HEK293 (cell line): ENCODE measurements around the gene DNMT3A.
A peak's percentile ranks its signal among the peaks of the same experiment; 100 is the strongest.

Experiments used
- CTCF ChIA-PET: fragments of 350-600 bp; formaldehyde crosslinking; extraction: SDS; loops from one replicate; lab custom pipeline; 2021; ENCODE audit warnings: antibody characterized with exemption; lab: Yijun Ruan, JAX
- POLR2A ChIA-PET: fragments of 300-600 bp; formaldehyde crosslinking; extraction: SDS; loops from one replicate; lab custom pipeline; 2020; ENCODE audit warnings: antibody characterized with exemption, inconsistent platforms; lab: Yijun Ruan, JAX
- H3K27ac ChIP-seq: fragments of 200-500 bp; sonication (Bioruptor generic); 2 replicates; pipeline ENCODE4 v1.5.1; 2014; ENCODE audit warnings: low read depth, low read length, control low read depth, inconsistent platforms; ENCODE audit errors: extremely low read depth
- H3K36me3 ChIP-seq, 2 experiments: fragments of 200-500 bp in 1 of 2; sonication (Bioruptor generic) in 1 of 2; 1 replicate in 1 of 2; 2 replicates in 1 of 2; pipeline ENCODE4 v1.5.1; 2014 to 2017; ENCODE audit warnings: inconsistent platforms in 2 of 2, low read length in 2 of 2; ENCODE audit not compliant: control insufficient read depth in 2 of 2, insufficient read depth in 1 of 2
- H3K4me1 ChIP-seq: fragments of 200-500 bp; sonication (Bioruptor generic); 2 replicates; pipeline ENCODE4 v1.5.1; 2014; ENCODE audit warnings: mild to moderate bottlenecking, low read length, inconsistent platforms; ENCODE audit not compliant: control insufficient read depth, insufficient read depth
- H3K4me3 ChIP-seq: 2 replicates; pipeline ENCODE4 v1.5.1; 2011; ENCODE audit warnings: low read depth, mild to moderate bottlenecking, control low read depth, low read length, moderate library complexity
- H3K9me3 ChIP-seq: fragments of 200-500 bp; sonication (Bioruptor generic); 2 replicates; pipeline ENCODE4 v1.5.1; 2014; ENCODE audit warnings: low read depth, low read length, inconsistent platforms; ENCODE audit not compliant: control insufficient read depth, insufficient read depth
- GLIS1 ChIP-seq: fragments of 450-650 bp; formaldehyde crosslinking; IDR thresholded peaks from 2 replicates; pipeline ENCODE4 v1.5.1; 2016; ENCODE audit warnings: missing biosample characterization, missing genetic modification characterization
- KLF7 ChIP-seq: fragments of 450-650 bp; formaldehyde crosslinking; IDR thresholded peaks from 2 replicates; pipeline ENCODE4 v1.5.1; 2016; ENCODE audit warnings: missing biosample characterization, missing genetic modification characterization, borderline replicate concordance
- PRDM10 ChIP-seq: fragments of 450-650 bp; formaldehyde crosslinking; IDR thresholded peaks from 2 replicates; pipeline ENCODE4 v1.5.1; 2016; ENCODE audit warnings: missing biosample characterization, missing genetic modification characterization
- ZBTB17 ChIP-seq: fragments of 450-650 bp; formaldehyde crosslinking; IDR thresholded peaks from 2 replicates; pipeline ENCODE4 v1.5.1; 2016; ENCODE audit warnings: missing biosample characterization, missing genetic modification characterization
- ZBTB20 ChIP-seq: fragments of 450-650 bp; formaldehyde crosslinking; IDR thresholded peaks from 2 replicates; pipeline ENCODE4 v1.5.1; 2016; ENCODE audit warnings: missing biosample characterization, missing genetic modification characterization
- ZEB2 ChIP-seq: fragments of 450-650 bp; formaldehyde crosslinking; IDR thresholded peaks from 2 replicates; pipeline ENCODE4 v1.5.1; 2016; ENCODE audit warnings: missing biosample characterization, missing genetic modification characterization
- ZFP37 ChIP-seq: fragments of 450-650 bp; formaldehyde crosslinking; IDR thresholded peaks from 2 replicates; pipeline ENCODE4 v1.5.1; 2016; ENCODE audit warnings: missing biosample characterization, missing genetic modification characterization
- ZFP69B ChIP-seq: fragments of 450-650 bp; formaldehyde crosslinking; IDR thresholded peaks from 2 replicates; pipeline ENCODE4 v1.5.1; 2016; ENCODE audit warnings: missing biosample characterization, missing genetic modification characterization
- ZNF16 ChIP-seq: fragments of 450-650 bp; formaldehyde crosslinking; IDR thresholded peaks from 2 replicates; pipeline ENCODE4 v1.5.1; 2016; ENCODE audit warnings: low read depth, missing biosample characterization, missing genetic modification characterization
- ZNF23 ChIP-seq: fragments of 450-650 bp; formaldehyde crosslinking; IDR thresholded peaks from 2 replicates; pipeline ENCODE4 v1.5.1; 2016; ENCODE audit warnings: missing biosample characterization, missing genetic modification characterization, borderline replicate concordance
- ZNF302 ChIP-seq: fragments of 450-650 bp; formaldehyde crosslinking; IDR thresholded peaks from 2 replicates; pipeline ENCODE4 v1.5.1; 2016; ENCODE audit warnings: missing biosample characterization, missing genetic modification characterization, low read depth
- ZNF350 ChIP-seq: fragments of 450-650 bp; formaldehyde crosslinking; IDR thresholded peaks from 2 replicates; pipeline ENCODE4 v1.5.0; 2017; ENCODE audit warnings: missing biosample characterization, mild to moderate bottlenecking, missing genetic modification characterization
- ZNF585B ChIP-seq: fragments of 450-650 bp; formaldehyde crosslinking; IDR thresholded peaks from 2 replicates; pipeline ENCODE4 v1.5.1; 2016; ENCODE audit warnings: missing biosample characterization, missing genetic modification characterization
- ZNF626 ChIP-seq: fragments of 450-650 bp; sonication (Bioruptor Pico); formaldehyde crosslinking; IDR thresholded peaks from 2 replicates; pipeline ENCODE4 v1.5.1; 2018; ENCODE audit warnings: missing biosample characterization, missing genetic modification characterization, inconsistent platforms
- ZNF658 ChIP-seq: fragments of 450-650 bp; formaldehyde crosslinking; IDR thresholded peaks from 2 replicates; pipeline ENCODE4; 2016; ENCODE audit warnings: missing biosample characterization, missing genetic modification characterization
- ZNF837 ChIP-seq: fragments of 450-650 bp; formaldehyde crosslinking; IDR thresholded peaks from 2 replicates; pipeline ENCODE4 v1.5.1; 2016; ENCODE audit warnings: missing biosample characterization, missing genetic modification characterization
- TF ChIP-seq, protein P1 (sequence below): fragments of 450-650 bp; formaldehyde crosslinking; IDR thresholded peaks from 2 replicates; pipeline ENCODE4 v1.5.1; 2016; ENCODE audit warnings: missing biosample characterization, missing genetic modification characterization
- TF ChIP-seq, protein P2 (sequence below): fragments of 450-650 bp; formaldehyde crosslinking; IDR thresholded peaks from 2 replicates; pipeline ENCODE4 v1.5.1; 2016; ENCODE audit warnings: missing biosample characterization, missing genetic modification characterization, low read depth
- TF ChIP-seq, protein P3 (sequence below): fragments of 450-650 bp; formaldehyde crosslinking; IDR thresholded peaks from 2 replicates; pipeline ENCODE4 v1.5.1; 2016; ENCODE audit warnings: missing biosample characterization, missing genetic modification characterization
- TF ChIP-seq, protein P4 (sequence below): fragments of 450-650 bp; formaldehyde crosslinking; IDR thresholded peaks from 2 replicates; pipeline ENCODE4 v1.5.1; 2016; ENCODE audit warnings: missing biosample characterization, missing genetic modification characterization

The DNMT3A gene

GRCh38 chr2:25343187-25343825, 1.6 kb upstream of the DNMT3A start:
- ChIA-PET POLR2A (interaction anchor here (1.0 kb wide), 1 partner anchor 19 kb away, joined by 6 read pairs; no protein-coding TSS in a partner anchor), CTCF (interaction anchor here (0.7 to 3.2 kb wide), 7 partner anchors 19 to 401 kb away, joined by 3 to 19 read pairs (median 4); no protein-coding TSS in a partner anchor)
- Histone ChIP-seq H3K9me3 (no peaks in the 10 kb centered on the region), H3K4me3 (no peak overlapping the region)
- TF ChIP-seq, protein P1, sequence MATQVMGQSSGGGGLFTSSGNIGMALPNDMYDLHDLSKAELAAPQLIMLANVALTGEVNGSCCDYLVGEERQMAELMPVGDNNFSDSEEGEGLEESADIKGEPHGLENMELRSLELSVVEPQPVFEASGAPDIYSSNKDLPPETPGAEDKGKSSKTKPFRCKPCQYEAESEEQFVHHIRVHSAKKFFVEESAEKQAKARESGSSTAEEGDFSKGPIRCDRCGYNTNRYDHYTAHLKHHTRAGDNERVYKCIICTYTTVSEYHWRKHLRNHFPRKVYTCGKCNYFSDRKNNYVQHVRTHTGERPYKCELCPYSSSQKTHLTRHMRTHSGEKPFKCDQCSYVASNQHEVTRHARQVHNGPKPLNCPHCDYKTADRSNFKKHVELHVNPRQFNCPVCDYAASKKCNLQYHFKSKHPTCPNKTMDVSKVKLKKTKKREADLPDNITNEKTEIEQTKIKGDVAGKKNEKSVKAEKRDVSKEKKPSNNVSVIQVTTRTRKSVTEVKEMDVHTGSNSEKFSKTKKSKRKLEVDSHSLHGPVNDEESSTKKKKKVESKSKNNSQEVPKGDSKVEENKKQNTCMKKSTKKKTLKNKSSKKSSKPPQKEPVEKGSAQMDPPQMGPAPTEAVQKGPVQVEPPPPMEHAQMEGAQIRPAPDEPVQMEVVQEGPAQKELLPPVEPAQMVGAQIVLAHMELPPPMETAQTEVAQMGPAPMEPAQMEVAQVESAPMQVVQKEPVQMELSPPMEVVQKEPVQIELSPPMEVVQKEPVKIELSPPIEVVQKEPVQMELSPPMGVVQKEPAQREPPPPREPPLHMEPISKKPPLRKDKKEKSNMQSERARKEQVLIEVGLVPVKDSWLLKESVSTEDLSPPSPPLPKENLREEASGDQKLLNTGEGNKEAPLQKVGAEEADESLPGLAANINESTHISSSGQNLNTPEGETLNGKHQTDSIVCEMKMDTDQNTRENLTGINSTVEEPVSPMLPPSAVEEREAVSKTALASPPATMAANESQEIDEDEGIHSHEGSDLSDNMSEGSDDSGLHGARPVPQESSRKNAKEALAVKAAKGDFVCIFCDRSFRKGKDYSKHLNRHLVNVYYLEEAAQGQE = peak; percentile 80
- TF ChIP-seq KLF7 (tag by site-specific recombination) (no peak), ZNF837 (tag by site-specific recombination) (no peak), ZNF658 (tag by site-specific recombination) (no peak), ZNF626 (tag by site-specific recombination) (no peak)
- TF ChIP-seq, protein P2, sequence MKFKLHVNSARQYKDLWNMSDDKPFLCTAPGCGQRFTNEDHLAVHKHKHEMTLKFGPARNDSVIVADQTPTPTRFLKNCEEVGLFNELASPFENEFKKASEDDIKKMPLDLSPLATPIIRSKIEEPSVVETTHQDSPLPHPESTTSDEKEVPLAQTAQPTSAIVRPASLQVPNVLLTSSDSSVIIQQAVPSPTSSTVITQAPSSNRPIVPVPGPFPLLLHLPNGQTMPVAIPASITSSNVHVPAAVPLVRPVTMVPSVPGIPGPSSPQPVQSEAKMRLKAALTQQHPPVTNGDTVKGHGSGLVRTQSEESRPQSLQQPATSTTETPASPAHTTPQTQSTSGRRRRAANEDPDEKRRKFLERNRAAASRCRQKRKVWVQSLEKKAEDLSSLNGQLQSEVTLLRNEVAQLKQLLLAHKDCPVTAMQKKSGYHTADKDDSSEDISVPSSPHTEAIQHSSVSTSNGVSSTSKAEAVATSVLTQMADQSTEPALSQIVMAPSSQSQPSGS = no peak
- TF ChIP-seq, all 188 proteins: peak for 1
- H3K36me3 ChIP-seq = no peaks in the 10 kb centered on the region
- no peak overlapping the region for H3K27ac ChIP-seq
- H3K4me1 ChIP-seq = peaks cover 8% of the 10 kb centered on the region

DNA sequence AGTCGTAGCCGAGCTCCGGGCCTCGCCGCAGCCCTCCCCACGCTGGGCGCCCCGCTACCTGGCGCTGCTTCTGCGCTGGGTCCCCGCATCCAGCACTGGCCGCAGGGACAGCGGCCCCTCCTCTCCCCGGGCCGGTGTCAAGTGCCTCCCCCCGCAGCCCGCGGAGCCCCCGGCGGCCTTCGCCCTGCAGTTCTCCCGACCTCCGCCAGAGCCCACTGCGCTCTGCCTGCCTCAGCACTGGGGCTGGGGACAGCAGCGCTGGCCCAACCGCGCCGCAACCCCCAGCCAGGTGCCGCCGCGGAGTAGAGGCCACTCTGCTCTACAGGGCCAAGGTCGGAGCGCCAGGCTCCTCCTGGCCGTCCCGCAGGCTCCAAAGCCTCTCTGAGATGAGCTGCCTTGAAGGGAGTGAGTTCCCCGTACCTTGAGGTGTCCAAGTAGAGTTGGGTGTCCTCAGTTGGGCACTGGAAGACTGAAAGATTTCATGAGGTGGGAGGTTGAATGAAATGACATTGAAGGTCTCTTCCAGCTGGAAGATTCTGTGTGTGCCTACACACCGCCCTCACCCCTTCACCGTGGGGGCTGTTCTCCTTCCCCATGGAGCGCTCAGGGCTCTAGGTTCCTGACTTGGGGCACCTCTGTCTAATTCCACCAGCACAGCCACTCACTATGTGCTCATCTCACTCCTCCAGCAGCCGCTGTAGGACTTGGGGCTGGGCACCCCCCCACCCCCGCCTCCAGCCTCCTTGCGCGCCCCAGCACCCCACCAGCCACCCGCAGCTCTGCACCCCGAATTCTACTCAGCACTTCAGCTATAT, 854 bp upstream of the DNMT3A start:
- H3K36me3 ChIP-seq = no peaks in the 10 kb centered on the region
- POLR2A ChIA-PET = interaction anchor here (0.5 to 1.0 kb wide), 3 partner anchors 18 to 178 kb away, joined by 3 to 6 read pairs (median 6); no protein-coding TSS in a partner anchor
- H3K4me1 ChIP-seq = peaks cover 8% of the 10 kb centered on the region
- CTCF ChIA-PET = interaction anchor here (0.7 to 3.2 kb wide), 8 partner anchors 19 to 402 kb away, joined by 3 to 19 read pairs (median 4); no protein-coding TSS in a partner anchor
- H3K27ac ChIP-seq = peak overlapping the region; percentile 87; the same call in 1 of the 2 replicates
- H3K4me3 ChIP-seq = peak overlapping the region; percentile 64
- no peaks in the 10 kb centered on the region for H3K9me3 ChIP-seq
- TF ChIP-seq ZNF350 (no peak), PRDM10 (tag by site-specific recombination) (peak; percentile 56; the same call in 1 of the 2 replicates), ZBTB20 (tag by site-specific recombination) (peak; percentile 79), ZFP37 (tag by site-specific recombination) (no peak), ZNF16 (tag by site-specific recombination) (no peak), ZBTB17 (tag by site-specific recombination) (peak; percentile 39; the same call in 1 of the 2 replicates), ZNF23 (no peak), ZFP69B (0 out of 2 replicates have a peak, but pooled peaks have one; percentile 24), GLIS1 (tag by site-specific recombination) (peak; percentile 75), ZNF585B (no peak), ZEB2 (tag by site-specific recombination) (peak; percentile 80), ZNF302 (tag by site-specific recombination) (no peak)
- TF ChIP-seq, protein P3, sequence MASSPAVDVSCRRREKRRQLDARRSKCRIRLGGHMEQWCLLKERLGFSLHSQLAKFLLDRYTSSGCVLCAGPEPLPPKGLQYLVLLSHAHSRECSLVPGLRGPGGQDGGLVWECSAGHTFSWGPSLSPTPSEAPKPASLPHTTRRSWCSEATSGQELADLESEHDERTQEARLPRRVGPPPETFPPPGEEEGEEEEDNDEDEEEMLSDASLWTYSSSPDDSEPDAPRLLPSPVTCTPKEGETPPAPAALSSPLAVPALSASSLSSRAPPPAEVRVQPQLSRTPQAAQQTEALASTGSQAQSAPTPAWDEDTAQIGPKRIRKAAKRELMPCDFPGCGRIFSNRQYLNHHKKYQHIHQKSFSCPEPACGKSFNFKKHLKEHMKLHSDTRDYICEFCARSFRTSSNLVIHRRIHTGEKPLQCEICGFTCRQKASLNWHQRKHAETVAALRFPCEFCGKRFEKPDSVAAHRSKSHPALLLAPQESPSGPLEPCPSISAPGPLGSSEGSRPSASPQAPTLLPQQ (tag by site-specific recombination) = 0 out of 2 replicates have a peak, but pooled peaks have one; percentile 28
- TF ChIP-seq, protein P4, sequence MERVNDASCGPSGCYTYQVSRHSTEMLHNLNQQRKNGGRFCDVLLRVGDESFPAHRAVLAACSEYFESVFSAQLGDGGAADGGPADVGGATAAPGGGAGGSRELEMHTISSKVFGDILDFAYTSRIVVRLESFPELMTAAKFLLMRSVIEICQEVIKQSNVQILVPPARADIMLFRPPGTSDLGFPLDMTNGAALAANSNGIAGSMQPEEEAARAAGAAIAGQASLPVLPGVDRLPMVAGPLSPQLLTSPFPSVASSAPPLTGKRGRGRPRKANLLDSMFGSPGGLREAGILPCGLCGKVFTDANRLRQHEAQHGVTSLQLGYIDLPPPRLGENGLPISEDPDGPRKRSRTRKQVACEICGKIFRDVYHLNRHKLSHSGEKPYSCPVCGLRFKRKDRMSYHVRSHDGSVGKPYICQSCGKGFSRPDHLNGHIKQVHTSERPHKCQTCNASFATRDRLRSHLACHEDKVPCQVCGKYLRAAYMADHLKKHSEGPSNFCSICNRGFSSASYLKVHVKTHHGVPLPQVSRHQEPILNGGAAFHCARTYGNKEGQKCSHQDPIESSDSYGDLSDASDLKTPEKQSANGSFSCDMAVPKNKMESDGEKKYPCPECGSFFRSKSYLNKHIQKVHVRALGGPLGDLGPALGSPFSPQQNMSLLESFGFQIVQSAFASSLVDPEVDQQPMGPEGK = peak; percentile 98
